ENCODE results near the gene IPO9.

The IPO9 gene

GRCh38 chr1:201791779-201792173 is 37.2 kb upstream of the IPO9 start:
- no peak overlapping the region for H3K4me3 ChIP-seq (replicated peaks; ENCODE audit: low read depth, low read length)
- DNase-seq (ENCODE audit: extremely low read depth, low read depth) = no peak

GRCh38 chr1:201792534-201793305 is 36.2 kb upstream of the IPO9 start:
- DNase-seq (ENCODE audit: extremely low read depth, low read depth) = peak; percentile 80
- TF ChIP-seq CTCF (IDR thresholded peaks at IDR 0.05; ENCODE audit: low read depth, low read length, missing control alignments) = peak; percentile 99
- H3K4me3 ChIP-seq (replicated peaks; ENCODE audit: low read depth, low read length) = no peak overlapping the region

More at GRCh38 chr1:201791779-201792173, 37.2 kb upstream of the IPO9 start:
- TF ChIP-seq CTCF (IDR thresholded peaks at IDR 0.05; ENCODE audit: low read depth, low read length, missing control alignments) = no peak

- TF ChIP-seq CTCF (IDR thresholded peaks at IDR 0.05; ENCODE audit: low read depth, low read length, missing control alignments) = no peak
- no peak overlapping the region for H3K4me3 ChIP-seq (replicated peaks; ENCODE audit: low read depth, low read length)
- no peak for DNase-seq (ENCODE audit: extremely low read depth, low read depth)
Measured at GRCh38 chr1:201793306-201793925, 35.5 kb upstream of the IPO9 start.

GRCh38 chr1:201795066-201795465 is 33.9 kb upstream of the IPO9 start:
- peak; percentile 43 for TF ChIP-seq CTCF (IDR thresholded peaks at IDR 0.05; ENCODE audit: low read depth, low read length, missing control alignments)
- no peak overlapping the region for H3K4me3 ChIP-seq (replicated peaks; ENCODE audit: low read depth, low read length)
- no peak for DNase-seq (ENCODE audit: extremely low read depth, low read depth)

- no peak for TF ChIP-seq CTCF (IDR thresholded peaks at IDR 0.05; ENCODE audit: low read depth, low read length, missing control alignments)
- no peak for DNase-seq (ENCODE audit: extremely low read depth, low read depth)
- no peak overlapping the region for H3K4me3 ChIP-seq (replicated peaks; ENCODE audit: low read depth, low read length)
Measured at GRCh38 chr1:201800246-201800645, 28.7 kb upstream of the IPO9 start.

- no peak for DNase-seq (ENCODE audit: extremely low read depth, low read depth)
- no peak overlapping the region for H3K4me3 ChIP-seq (replicated peaks; ENCODE audit: low read depth, low read length)
- TF ChIP-seq CTCF (IDR thresholded peaks at IDR 0.05; ENCODE audit: low read depth, low read length, missing control alignments) = no peak
Measured at GRCh38 chr1:201806801-201807200, 22.2 kb upstream of the IPO9 start.
